ENCODE data around the gene UBE2L6.

- TF ChIP-seq CTCF (IDR thresholded peaks at IDR 0.05) = no peak
- no peak for TF ChIP-seq POLR2A (IDR thresholded peaks at IDR 0.05)
These were observed 11.4 kb downstream of the UBE2L6 start for GRCh38 chr11:57556041-57556440.
